Measurements from ENCODE around the gene APOL3.

GRCh38 chr22:36208162-36208765, 47.7 kb upstream of the APOL3 start:
- no peak for TF ChIP-seq CTCF (IDR thresholded peaks at IDR 0.05)
- no peak for TF ChIP-seq SMC3 (IDR thresholded peaks at IDR 0.05; ENCODE audit: low read depth, low read length)
- TF ChIP-seq YY1 (IDR thresholded peaks at IDR 0.05; ENCODE audit: low read depth) = no peak
- no peak for TF ChIP-seq POLR2AphosphoS5 (IDR thresholded peaks at IDR 0.05; ENCODE audit: low read depth, low read length)
- no peak for TF ChIP-seq TEAD4 (IDR thresholded peaks at IDR 0.05; ENCODE audit: borderline replicate concordance, insufficient read depth)
- no peak for TF ChIP-seq SIN3A (IDR thresholded peaks at IDR 0.05; ENCODE audit: borderline replicate concordance, low read depth, low read length)
- TF ChIP-seq FOXM1 (IDR thresholded peaks at IDR 0.05; ENCODE audit: low read depth) = no peak
- TF ChIP-seq NRF1 (IDR thresholded peaks at IDR 0.05; ENCODE audit: low read depth, low read length) = no peak
- no peak for TF ChIP-seq EP300 (IDR thresholded peaks at IDR 0.05; ENCODE audit: borderline replicate concordance in 1 of 2, low read depth in 1 of 2, low read length in 1 of 2)
- TF ChIP-seq ELF1 (IDR thresholded peaks at IDR 0.05) = no peak

Measured in SK-N-SH (cell line).